Neural crest cell (in vitro differentiated cells): ENCODE results near the gene NPC1. TPM values are rescaled to one million over a fixed set of nuclear protein-coding genes. Genes with fewer than 3 reads are reported as not detected.

ENCODE experiments used
- DNase-seq: peaks from one replicate; pipeline ENCODE4 v3.0.0; 2021; ENCODE audit warnings: low read depth, mixed read lengths, low spot score
- H3K27ac Mint-ChIP-seq: one replicate; pipeline ENCODE4 v1.8.0; 2021; ENCODE audit warnings: mild to moderate bottlenecking, mixed read lengths; ENCODE audit not compliant: unreplicated experiment
- H3K27me3 Mint-ChIP-seq: 2 replicates; pipeline ENCODE4 v1.8.0; 2021; ENCODE audit warnings: low read depth, mild to moderate bottlenecking, mixed read lengths
- H3K36me3 Mint-ChIP-seq: 2 replicates; pipeline ENCODE4 v1.8.0; 2021; ENCODE audit warnings: low read depth, mild to moderate bottlenecking, mixed read lengths
- H3K4me1 Mint-ChIP-seq: 2 replicates; pipeline ENCODE4 v1.8.0; 2021; ENCODE audit warnings: mixed read lengths
- H3K4me3 Mint-ChIP-seq: one replicate; pipeline ENCODE4 v1.8.0; 2021; ENCODE audit warnings: mild to moderate bottlenecking, mixed read lengths
- H3K9me3 Mint-ChIP-seq: 2 replicates; pipeline ENCODE4 v1.8.0; 2021; ENCODE audit warnings: mixed read lengths
- total RNA-seq: library from RNA; stranded (reverse); gene quantifications from 2 replicates; pipeline ENCODE4 v1.2.1, GENCODE V29; 2021
- TF ChIP-seq, protein P1 (sequence below): fragments of 200-600 bp; sonication (generic); conservative IDR thresholded peaks from 2 replicates; pipeline ENCODE4 v1.5.0; 2021; ENCODE audit warnings: antibody characterized with exemption, mild to moderate bottlenecking

Gene NPC1
- total RNA-seq, 1 donor from 2014 or later: 62.7 TPM

- Mint-ChIP-seq H3K27ac (no peak overlapping the region), H3K27me3 (no peaks in the 10 kb centered on the region), H3K4me1 (no peaks in the 10 kb centered on the region), H3K4me3 (no peak overlapping the region), H3K9me3 (no peaks in the 10 kb centered on the region), H3K36me3 (peaks cover 23% of the 10 kb centered on the region)
- DNase-seq: no peak
- TF ChIP-seq, protein P1, sequence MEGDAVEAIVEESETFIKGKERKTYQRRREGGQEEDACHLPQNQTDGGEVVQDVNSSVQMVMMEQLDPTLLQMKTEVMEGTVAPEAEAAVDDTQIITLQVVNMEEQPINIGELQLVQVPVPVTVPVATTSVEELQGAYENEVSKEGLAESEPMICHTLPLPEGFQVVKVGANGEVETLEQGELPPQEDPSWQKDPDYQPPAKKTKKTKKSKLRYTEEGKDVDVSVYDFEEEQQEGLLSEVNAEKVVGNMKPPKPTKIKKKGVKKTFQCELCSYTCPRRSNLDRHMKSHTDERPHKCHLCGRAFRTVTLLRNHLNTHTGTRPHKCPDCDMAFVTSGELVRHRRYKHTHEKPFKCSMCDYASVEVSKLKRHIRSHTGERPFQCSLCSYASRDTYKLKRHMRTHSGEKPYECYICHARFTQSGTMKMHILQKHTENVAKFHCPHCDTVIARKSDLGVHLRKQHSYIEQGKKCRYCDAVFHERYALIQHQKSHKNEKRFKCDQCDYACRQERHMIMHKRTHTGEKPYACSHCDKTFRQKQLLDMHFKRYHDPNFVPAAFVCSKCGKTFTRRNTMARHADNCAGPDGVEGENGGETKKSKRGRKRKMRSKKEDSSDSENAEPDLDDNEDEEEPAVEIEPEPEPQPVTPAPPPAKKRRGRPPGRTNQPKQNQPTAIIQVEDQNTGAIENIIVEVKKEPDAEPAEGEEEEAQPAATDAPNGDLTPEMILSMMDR: no peak
These were observed 59.7 kb downstream of the NPC1 start for GRCh38 chr18:23526501-23527063.

DNA sequence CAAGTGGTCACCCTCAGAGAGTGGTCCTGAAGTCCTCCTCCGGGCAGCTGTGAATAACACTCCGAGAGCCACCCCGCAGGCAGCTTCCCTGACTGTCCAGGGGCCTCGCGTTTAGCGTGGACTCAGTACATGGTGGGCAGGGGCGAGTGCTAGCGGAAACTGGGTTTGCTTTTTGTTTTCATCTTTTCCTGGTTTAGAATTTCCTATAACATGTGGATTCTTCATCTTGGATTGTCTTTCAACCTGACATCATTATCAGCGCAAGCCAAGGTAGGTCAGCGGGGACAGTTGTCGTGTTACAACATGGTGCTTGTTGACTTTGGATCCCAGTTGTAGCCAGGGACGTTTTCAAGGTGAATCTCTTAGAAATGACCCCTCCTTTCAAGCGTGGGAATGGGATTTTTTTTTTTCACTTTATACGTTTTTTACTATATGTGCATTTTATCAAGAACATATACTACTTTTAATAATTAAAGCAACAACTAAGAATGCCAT lies 62.0 kb downstream of the NPC1 start:
- TF ChIP-seq, protein P1: no peak
- Mint-ChIP-seq H3K36me3 (peaks cover 31% of the 10 kb centered on the region), H3K27ac (no peak overlapping the region), H3K27me3 (no peaks in the 10 kb centered on the region), H3K4me3 (no peak overlapping the region), H3K9me3 (no peaks in the 10 kb centered on the region), H3K4me1 (no peaks in the 10 kb centered on the region)
- no peak for DNase-seq

DNA sequence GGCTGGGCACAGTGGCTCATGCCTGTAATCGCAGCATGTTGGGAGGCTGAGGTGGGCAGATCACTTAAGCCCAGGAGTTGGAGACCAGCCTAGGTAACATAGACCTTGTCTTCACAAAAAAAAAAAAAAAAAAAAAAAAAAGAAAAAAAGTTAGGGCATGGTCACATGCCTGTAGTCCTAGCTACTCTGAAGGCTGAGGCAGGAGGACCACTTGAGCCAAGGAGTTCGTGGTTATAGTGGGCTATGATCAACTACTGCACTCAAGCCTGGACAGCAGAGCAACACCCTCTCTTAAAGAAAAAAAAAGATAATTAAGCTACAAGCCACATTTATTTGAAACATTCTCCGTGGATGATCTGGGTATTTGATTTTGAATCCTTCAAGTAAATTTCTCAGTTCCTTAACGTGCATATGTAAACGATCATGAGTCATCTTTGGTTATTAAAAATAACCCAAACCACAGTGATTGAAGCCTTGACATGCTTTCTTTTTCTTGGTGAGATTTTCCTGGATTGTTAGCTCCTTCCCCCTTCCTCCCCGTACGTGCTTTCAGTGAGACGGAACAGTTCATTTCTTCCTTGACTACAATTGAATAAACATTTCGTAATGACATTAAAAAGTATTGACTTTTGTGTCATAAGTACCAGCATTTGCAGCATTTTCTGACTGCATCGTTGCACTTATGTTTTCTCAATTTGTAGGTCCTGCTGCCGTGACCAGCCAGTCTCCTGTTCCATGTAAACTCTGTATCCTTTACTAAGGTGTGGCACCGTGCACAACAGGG lies 62.7 kb downstream of the NPC1 start:
- Mint-ChIP-seq H3K9me3 (no peaks in the 10 kb centered on the region), H3K27me3 (no peaks in the 10 kb centered on the region), H3K4me3 (no peak overlapping the region), H3K4me1 (no peaks in the 10 kb centered on the region), H3K36me3 (peaks cover 27% of the 10 kb centered on the region), H3K27ac (no peak overlapping the region)
- TF ChIP-seq, protein P1: no peak
- no peak for DNase-seq

DNA sequence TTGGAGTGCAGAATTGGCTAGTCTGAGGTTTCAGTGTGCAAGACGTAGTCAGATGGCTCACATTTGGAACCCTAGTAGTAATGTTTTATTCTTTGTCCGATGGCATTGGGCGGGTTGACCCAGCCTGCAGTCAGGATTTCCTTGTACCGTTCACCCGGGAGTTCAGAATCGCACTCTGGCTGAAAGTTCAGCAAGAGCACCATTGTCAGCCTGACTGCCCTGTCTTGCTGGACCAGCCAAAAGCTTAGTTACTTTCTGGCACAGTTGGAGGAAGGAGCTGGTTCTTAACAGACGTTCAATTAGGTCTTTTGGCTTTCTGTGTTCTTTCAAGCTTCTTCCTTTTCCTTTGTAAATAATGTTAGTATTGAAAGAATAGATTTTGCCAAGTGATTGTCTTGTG lies 64.4 kb downstream of the NPC1 start:
- Mint-ChIP-seq H3K27me3 (no peaks in the 10 kb centered on the region), H3K4me1 (no peaks in the 10 kb centered on the region), H3K9me3 (no peaks in the 10 kb centered on the region), H3K27ac (no peak overlapping the region), H3K4me3 (no peak overlapping the region), H3K36me3 (peaks cover 27% of the 10 kb centered on the region)
- no peak for DNase-seq
- TF ChIP-seq, protein P1: no peak

- Mint-ChIP-seq H3K36me3 (peaks cover 27% of the 10 kb centered on the region), H3K4me1 (no peaks in the 10 kb centered on the region), H3K4me3 (no peak overlapping the region), H3K27ac (no peak overlapping the region), H3K9me3 (no peaks in the 10 kb centered on the region), H3K27me3 (no peaks in the 10 kb centered on the region)
- DNase-seq: no peak
- TF ChIP-seq, protein P1: no peak
These were observed 65.0 kb downstream of the NPC1 start for GRCh38 chr18:23521271-23521670.
